Skeletal muscle cell (primary cell): ENCODE data around the gene CDKN2D.
"Not testable (repeated sequence)": the region's sequence is repeated elsewhere in the genome, so short reads cannot be mapped to it uniquely, and the experiment has no call there.

Experiments
- DNase-seq: peaks from one replicate; pipeline ENCODE4 v3.0.0-alpha.2; 2010; ENCODE audit warnings: low read depth
- H3K4me3 ChIP-seq: 2 replicates; pipeline ENCODE4 v1.5.1; 2011; ENCODE audit warnings: low read depth, mild to moderate bottlenecking, control low read depth, low read length, moderate library complexity

Gene CDKN2D

GRCh38 chr19:10533646-10534386 is 35.0 kb downstream of the CDKN2D start:
- H3K4me3 ChIP-seq, result no peak overlapping the region
- DNase-seq, result peak; percentile 12

DNA sequence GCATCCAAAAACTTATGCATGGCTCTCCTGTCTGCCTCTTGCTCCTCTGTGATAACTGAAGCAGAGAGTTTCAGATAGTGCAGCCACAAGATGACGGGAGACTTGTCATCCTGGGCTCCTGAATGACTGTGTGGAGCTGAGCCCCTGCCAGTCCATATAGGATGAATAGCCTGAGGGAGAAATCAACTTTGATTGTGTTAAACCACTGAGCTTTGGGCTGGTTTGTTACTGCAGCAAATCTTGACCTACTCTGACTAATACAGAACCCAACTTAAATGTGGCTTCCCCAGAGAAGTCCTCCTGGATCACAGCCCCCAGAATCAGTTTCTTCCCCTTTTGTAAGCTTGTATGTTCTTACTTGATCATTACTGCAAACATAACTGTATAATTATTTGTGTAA is 36.3 kb downstream of the CDKN2D start:
- no peak for DNase-seq
- H3K4me3 ChIP-seq, result no peak overlapping the region

DNA sequence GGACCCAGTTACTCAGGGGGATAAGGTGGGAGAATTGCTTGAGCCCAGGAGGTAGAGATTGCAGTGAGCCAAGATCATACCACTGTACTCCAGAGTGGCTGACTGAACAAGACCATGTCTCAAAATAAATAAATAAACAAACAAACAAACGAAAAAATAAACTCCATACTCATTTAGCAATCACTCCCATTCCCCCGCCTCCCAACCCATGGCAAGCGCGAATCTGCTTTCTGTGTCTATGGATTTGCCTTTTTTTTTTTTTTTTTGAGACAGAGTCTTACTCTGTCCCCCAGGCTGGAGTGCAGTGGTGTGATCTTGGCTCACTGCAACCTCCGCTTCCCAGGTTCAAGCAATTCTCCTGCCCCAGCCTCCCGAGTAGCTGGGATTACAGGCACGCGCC is 41.9 kb downstream of the CDKN2D start:
- not testable (repeated sequence) for DNase-seq, H3K4me3 ChIP-seq

GRCh38 chr19:10525636-10526035 is 43.1 kb downstream of the CDKN2D start:
- no peak overlapping the region for H3K4me3 ChIP-seq
- no peak for DNase-seq

- no peak for DNase-seq
These were observed 45.6 kb downstream of the CDKN2D start for GRCh38 chr19:10523135-10523636.

DNA sequence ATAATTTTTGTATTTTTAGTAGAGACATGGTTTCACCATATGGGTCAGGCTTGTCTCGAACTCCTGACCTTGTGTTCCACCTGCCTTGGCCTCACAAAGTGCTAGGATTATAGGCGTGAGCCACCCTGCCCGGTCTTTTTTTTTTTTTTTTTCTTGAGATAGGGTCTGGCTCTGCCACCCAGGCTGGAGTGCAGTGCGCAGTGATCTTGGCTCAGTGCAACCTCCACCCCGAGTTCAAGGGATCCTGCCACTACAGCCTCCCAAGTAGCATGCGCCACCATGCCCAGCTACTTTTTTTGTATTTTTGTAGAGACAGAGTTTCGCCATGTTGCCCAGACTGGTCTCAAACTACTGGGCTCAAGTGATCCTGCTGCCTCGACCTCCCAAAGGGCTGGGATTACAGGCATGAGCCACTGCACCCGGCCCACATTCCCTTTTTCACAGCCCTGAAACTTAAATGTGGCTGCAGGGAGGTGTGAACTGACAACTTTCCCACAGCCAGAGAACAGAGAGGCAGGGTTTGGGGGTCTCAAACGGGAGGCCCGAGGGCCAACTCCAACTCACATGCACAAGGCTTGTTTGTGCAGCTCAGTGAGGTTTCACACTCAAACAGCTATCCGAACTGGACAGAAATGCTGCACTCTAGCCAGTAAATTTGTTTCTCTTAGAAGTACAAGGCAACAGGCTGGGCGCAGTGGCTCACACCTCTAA is 47.2 kb downstream of the CDKN2D start:
- no peak for DNase-seq
- H3K4me3 ChIP-seq, result no peak overlapping the region

More at GRCh38 chr19:10523135-10523636, 45.6 kb downstream of the CDKN2D start:
- H3K4me3 ChIP-seq, result no peak overlapping the region

DNA sequence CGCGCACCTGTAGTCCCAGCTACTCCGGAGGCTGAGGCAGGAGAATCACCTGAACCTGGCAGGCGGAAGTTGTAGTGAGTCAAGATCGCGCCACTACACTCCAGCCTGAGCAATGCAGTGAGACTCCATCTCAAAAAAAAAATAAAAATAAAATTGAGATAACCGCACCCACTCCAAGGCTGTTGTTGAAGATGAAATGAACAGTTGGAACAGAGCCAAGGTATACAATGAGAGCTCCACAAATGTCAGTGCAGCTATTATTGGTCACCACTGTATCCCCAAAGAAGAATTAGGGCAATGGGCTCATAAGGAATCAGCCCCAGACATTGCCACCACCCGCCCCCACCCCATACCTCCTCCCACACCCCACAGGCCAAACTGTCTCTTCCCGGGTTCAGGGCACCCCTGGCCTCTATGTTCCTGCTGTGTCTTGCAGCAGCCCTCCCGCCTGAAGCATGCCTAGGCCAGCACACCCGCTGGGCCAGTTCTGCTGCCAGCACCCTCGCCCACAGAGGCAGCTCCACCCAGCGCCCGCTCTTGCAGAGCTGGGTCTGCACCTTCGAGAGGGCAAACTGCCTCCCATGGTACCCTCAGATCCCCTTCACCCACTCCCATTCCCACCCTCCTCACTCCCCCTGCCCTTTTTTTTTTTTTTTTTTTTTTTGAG is 48.0 kb downstream of the CDKN2D start:
- H3K4me3 ChIP-seq, result no peak overlapping the region
- no peak for DNase-seq

- H3K4me3 ChIP-seq, result no peak overlapping the region
- no peak for DNase-seq
These were observed 49.4 kb downstream of the CDKN2D start for GRCh38 chr19:10519421-10519820.

DNA sequence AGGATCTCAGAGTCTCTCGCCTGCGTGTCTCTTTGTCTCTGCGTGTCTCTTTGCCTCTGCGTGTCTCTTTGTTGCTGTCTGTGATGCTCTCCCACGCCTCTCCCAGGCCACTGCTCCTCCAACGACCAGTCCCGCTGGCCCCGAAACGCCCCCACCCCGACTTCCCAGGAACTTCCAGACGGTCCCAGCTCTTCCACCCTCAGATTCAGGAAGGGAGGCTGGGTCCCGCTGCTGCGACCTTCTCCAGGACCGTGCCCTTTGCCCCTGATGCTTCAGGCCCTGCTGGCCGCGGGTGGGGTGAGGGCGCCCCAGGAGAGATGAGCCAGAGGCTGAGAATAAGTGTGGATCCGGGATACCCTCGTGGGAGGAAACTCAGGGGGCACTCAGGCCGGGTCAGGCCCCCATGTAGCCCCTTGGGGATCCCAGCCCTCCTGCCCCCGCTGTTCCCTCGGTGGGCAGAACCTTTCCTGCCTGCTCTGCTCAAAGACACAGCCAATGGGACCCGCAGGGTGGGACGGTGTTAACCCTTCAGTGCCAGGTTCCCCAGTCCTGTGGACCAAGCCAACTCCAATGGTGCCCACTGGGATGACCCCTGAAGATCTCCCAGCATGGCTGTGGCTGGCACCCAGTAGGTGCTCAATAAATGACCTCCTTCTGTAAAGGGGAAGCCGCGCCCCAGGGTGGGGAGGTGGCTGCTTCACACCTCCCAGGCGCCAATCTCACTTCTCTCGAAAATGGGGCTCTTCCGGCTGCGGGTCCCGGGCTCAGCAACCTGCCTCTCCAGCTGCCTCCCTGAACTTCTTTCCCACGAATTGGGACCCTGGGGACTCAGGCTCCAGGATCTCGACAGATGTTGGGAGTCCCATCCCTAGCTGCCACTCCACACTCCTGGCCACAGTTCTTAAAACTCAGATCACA is 50.1 kb downstream of the CDKN2D start:
- H3K4me3 ChIP-seq, result no peak overlapping the region
- no peak for DNase-seq

DNA sequence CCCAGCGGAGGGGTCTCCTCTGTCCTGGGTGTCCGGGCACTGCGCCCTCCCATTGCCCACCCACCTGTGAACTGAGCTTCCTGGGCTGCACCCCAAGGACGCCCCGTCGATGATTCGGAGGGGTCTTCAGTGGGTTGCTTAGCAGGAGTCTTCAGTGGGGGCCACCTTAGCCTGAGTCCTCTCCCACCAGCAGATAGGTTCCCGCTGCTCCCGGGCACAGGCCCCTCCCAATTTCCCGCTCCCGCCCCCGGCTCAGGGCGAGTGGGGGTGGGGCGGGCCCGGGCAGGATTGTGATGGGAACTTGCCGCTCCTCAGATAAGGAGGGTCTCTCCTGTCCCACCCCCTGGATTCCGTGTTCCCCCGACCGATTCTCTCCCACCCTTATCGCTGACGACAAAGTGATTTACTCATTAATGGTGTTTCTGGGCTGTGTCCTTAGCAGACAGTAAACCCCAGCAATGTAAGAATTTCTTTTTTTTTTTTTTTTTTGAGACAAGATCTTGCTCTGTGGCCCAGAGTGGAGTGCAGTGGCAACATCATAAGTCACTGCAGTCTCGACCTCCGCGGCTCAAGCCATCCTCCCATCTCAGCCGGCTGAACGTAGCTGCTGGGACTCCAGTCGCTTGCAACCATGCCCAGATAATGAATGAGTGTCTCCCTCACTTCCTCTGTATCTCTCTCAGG is 50.9 kb downstream of the CDKN2D start:
- H3K4me3 ChIP-seq, result peak overlapping the region; percentile 48
- no peak for DNase-seq

DNA sequence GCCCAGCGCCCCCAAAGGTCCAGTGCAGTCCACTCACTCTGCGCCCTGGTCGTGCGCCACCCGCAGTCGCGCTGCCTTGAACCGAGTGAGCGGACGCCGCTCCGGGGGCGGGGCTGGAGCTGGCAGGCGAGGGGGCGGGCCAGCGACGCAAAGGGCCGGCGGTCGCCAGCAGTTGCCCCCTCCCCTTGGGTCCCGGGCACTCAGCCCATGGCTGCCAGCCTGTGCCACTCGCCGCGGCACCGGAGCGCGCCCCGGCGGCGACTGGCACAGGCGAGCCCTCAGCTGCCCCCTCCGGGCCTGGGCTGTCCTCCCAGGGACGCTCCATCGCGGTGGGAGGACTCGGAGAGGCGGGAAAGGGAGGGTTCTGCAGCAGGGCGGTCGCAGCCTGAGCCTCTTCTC is 51.4 kb downstream of the CDKN2D start, which contains the start of gene S1PR5:
Gene S1PR5 (minus strand): TSS at position 87 of the 399 bp plus-strand sequence. CDS start 2,436 bp downstream, outside the sequence.
- DNase-seq, result no peak
- H3K4me3 ChIP-seq, result peak within 1 kb of the TSS; percentile 48

GRCh38 chr19:10516671-10517286 is 52.0 kb downstream of the CDKN2D start:
- DNase-seq, result no peak

More at GRCh38 chr19:10516671-10517286, 52.0 kb downstream of the CDKN2D start:
- peak overlapping the region; percentile 48 for H3K4me3 ChIP-seq
